ENCODE data around the gene EZH1. TPM values are rescaled to one million over a fixed set of nuclear protein-coding genes. Genes with fewer than 3 reads are reported as not detected.
"Not testable (repeated sequence)": the region's sequence is repeated elsewhere in the genome, so short reads cannot be mapped to it uniquely, and the experiment has no call there.

The EZH1 gene
- total and polyA plus RNA-seq, 9 donors, result 15.6 to 21.8 (median 18.2) TPM

GRCh38 chr17:42672038-42672437 is 72.8 kb downstream of the EZH1 start:
- 56% methylated on average over 27 of the region's 28 CpGs for WGBS (ENCODE audit: insufficient coverage)
- peaks cover 69% of the 10 kb centered on the region for H3K36me3 ChIP-seq (ENCODE audit: control insufficient read depth, insufficient read depth, low read length)
- no peak overlapping the region for H3K4me3 ChIP-seq (ENCODE audit: low read length)
- H3K27me3 ChIP-seq (ENCODE audit: control insufficient read depth, insufficient read depth, low read length), result peaks cover 20% of the 10 kb centered on the region
- no peak for DNase-seq
- no peaks in the 10 kb centered on the region for H3K9me3 ChIP-seq (replicated peaks; ENCODE audit: control insufficient read depth, low read depth, low read length)
- H3K4me1 ChIP-seq (ENCODE audit: control insufficient read depth, insufficient read depth, low read length), result peaks cover 66% of the 10 kb centered on the region
- H3K27ac ChIP-seq (ENCODE audit: low read length), result no peak overlapping the region

GRCh38 chr17:42670789-42671657 is 73.8 kb downstream of the EZH1 start:
- Histone ChIP-seq H3K9me3 (replicated peaks; ENCODE audit: control insufficient read depth, low read depth, low read length) (no peaks in the 10 kb centered on the region), H3K27ac (ENCODE audit: low read length) (no peak overlapping the region), H3K4me3 (ENCODE audit: low read length) (no peak overlapping the region), H3K36me3 (ENCODE audit: control insufficient read depth, insufficient read depth, low read length) (peaks cover 78% of the 10 kb centered on the region), H3K4me1 (ENCODE audit: control insufficient read depth, insufficient read depth, low read length) (peaks cover 70% of the 10 kb centered on the region), H3K27me3 (ENCODE audit: control insufficient read depth, insufficient read depth, low read length) (peaks cover 20% of the 10 kb centered on the region)
- no peak for DNase-seq
- WGBS (ENCODE audit: insufficient coverage), result 64% methylated on average over 36 of the region's 50 CpGs

GRCh38 chr17:42669977-42670788 is 74.7 kb downstream of the EZH1 start:
- peaks cover 86% of the 10 kb centered on the region for H3K36me3 ChIP-seq (ENCODE audit: control insufficient read depth, insufficient read depth, low read length)
- no peak overlapping the region for H3K27ac ChIP-seq (ENCODE audit: low read length)
- peaks cover 64% of the 10 kb centered on the region for H3K4me1 ChIP-seq (ENCODE audit: control insufficient read depth, insufficient read depth, low read length)
- no peak overlapping the region for H3K4me3 ChIP-seq (ENCODE audit: low read length)
- WGBS (ENCODE audit: insufficient coverage), result 40% methylated on average over 57 of the region's 87 CpGs
- no peaks in the 10 kb centered on the region for H3K9me3 ChIP-seq (replicated peaks; ENCODE audit: control insufficient read depth, low read depth, low read length)
- peaks cover 17% of the 10 kb centered on the region for H3K27me3 ChIP-seq (ENCODE audit: control insufficient read depth, insufficient read depth, low read length)
- DNase-seq, result no peak

DNA sequence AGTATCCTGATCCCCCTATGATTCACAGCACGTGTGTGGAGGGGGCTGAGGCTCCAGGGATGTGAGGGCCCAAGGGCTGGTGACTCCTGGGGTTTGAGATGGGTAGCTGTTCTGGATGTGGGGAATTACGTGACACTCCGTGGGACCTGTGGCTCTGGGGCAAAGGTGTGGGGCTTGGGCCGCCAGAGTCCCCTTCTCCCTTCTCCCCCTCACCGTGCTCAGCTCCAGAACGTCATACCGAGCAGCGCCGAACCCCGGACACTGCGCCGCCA is 75.2 kb downstream of the EZH1 start:
- no peak for DNase-seq
- Histone ChIP-seq H3K4me3 (ENCODE audit: low read length) (no peak overlapping the region), H3K36me3 (ENCODE audit: control insufficient read depth, insufficient read depth, low read length) (peaks cover 87% of the 10 kb centered on the region), H3K4me1 (ENCODE audit: control insufficient read depth, insufficient read depth, low read length) (peaks cover 59% of the 10 kb centered on the region), H3K27ac (ENCODE audit: low read length) (no peak overlapping the region), H3K27me3 (ENCODE audit: control insufficient read depth, insufficient read depth, low read length) (peaks cover 15% of the 10 kb centered on the region), H3K9me3 (replicated peaks; ENCODE audit: control insufficient read depth, low read depth, low read length) (no peaks in the 10 kb centered on the region)
- WGBS (ENCODE audit: insufficient coverage), result 54% methylated on average over 8 of the region's 12 CpGs

- Histone ChIP-seq H3K4me3 (ENCODE audit: low read length) (no peak overlapping the region), H3K36me3 (ENCODE audit: control insufficient read depth, insufficient read depth, low read length) (peaks cover 81% of the 10 kb centered on the region), H3K27ac (ENCODE audit: low read length) (peak overlapping the region; percentile 52), H3K27me3 (ENCODE audit: control insufficient read depth, insufficient read depth, low read length) (peaks cover 10% of the 10 kb centered on the region), H3K9me3 (replicated peaks; ENCODE audit: control insufficient read depth, low read depth, low read length) (no peaks in the 10 kb centered on the region), H3K4me1 (ENCODE audit: control insufficient read depth, insufficient read depth, low read length) (peaks cover 43% of the 10 kb centered on the region)
- peak; percentile 50 for DNase-seq
- WGBS (ENCODE audit: insufficient coverage), result no CpG with 5 or more reads among the region's 7 CpGs
Observed at GRCh38 chr17:42667088-42667951, 77.5 kb downstream of the EZH1 start.

DNA sequence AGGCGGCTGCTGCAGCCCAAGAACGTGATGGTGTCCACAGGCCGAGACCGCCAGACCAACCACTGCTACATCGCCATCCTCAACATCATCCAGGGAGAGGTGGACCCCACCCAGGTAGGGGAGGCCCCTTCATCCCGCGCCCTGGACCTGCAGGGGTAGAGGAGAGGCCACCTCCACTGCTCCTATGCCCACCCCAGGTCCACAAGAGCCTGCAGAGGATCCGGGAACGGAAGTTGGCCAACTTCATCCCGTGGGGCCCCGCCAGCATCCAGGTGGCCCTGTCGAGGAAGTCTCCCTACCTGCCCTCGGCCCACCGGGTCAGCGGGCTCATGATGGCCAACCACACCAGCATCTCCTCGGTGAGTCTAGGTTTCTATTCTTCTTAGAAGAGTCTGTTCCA is 78.7 kb downstream of the EZH1 start:
- not testable (repeated sequence) for H3K27ac ChIP-seq (ENCODE audit: low read length); DNase-seq; H3K27me3 ChIP-seq (ENCODE audit: control insufficient read depth, insufficient read depth, low read length); H3K4me3 ChIP-seq (ENCODE audit: low read length); H3K9me3 ChIP-seq (replicated peaks; ENCODE audit: control insufficient read depth, low read depth, low read length)
- Histone ChIP-seq H3K4me1 (ENCODE audit: control insufficient read depth, insufficient read depth, low read length) (peaks cover 36% of the 10 kb centered on the region), H3K36me3 (ENCODE audit: control insufficient read depth, insufficient read depth, low read length) (peaks cover 78% of the 10 kb centered on the region)
- 81% methylated on average over 9 of the region's 16 CpGs for WGBS (ENCODE audit: insufficient coverage)

GRCh38 chr17:42665581-42666001 is 79.2 kb downstream of the EZH1 start:
- 87% methylated on average over 14 of the region's 14 CpGs for WGBS (ENCODE audit: insufficient coverage)
- no peak for DNase-seq
- H3K27ac ChIP-seq (ENCODE audit: low read length), result no peak overlapping the region
- peaks cover 73% of the 10 kb centered on the region for H3K36me3 ChIP-seq (ENCODE audit: control insufficient read depth, insufficient read depth, low read length)
- H3K9me3 ChIP-seq (replicated peaks; ENCODE audit: control insufficient read depth, low read depth, low read length), result no peaks in the 10 kb centered on the region
- H3K4me1 ChIP-seq (ENCODE audit: control insufficient read depth, insufficient read depth, low read length), result peaks cover 36% of the 10 kb centered on the region
- H3K27me3 ChIP-seq (ENCODE audit: control insufficient read depth, insufficient read depth, low read length), result no peaks in the 10 kb centered on the region
- H3K4me3 ChIP-seq (ENCODE audit: low read length), result no peak overlapping the region

GRCh38 chr17:42660692-42661345 is 84.0 kb downstream of the EZH1 start:
- Histone ChIP-seq H3K4me1 (ENCODE audit: control insufficient read depth, insufficient read depth, low read length) (peaks cover 6% of the 10 kb centered on the region), H3K27me3 (ENCODE audit: control insufficient read depth, insufficient read depth, low read length) (no peaks in the 10 kb centered on the region), H3K9me3 (replicated peaks; ENCODE audit: control insufficient read depth, low read depth, low read length) (no peaks in the 10 kb centered on the region), H3K4me3 (ENCODE audit: low read length) (no peak overlapping the region), H3K36me3 (ENCODE audit: control insufficient read depth, insufficient read depth, low read length) (peaks cover 32% of the 10 kb centered on the region), H3K27ac (ENCODE audit: low read length) (no peak overlapping the region)
- DNase-seq, result no peak
- WGBS (ENCODE audit: insufficient coverage), result 100% methylated on average over 1 of the region's 7 CpGs

DNA sequence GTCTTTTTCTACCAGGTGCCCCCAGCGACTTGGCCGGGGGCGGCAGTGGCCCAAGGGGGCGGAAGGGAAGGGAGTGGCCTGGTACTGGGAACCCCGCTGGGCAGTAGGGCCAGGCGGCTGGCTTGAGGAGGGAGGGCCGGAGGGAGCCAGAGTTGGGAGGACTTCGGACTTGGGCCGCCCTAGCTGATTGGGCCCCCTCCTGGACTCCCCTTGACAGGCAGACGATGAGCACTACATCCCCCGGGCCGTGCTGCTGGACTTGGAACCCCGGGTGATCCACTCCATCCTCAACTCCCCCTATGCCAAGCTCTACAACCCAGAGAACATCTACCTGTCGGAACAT is 84.9 kb downstream of the EZH1 start:
- H3K4me3 ChIP-seq (ENCODE audit: low read length); H3K27ac ChIP-seq (ENCODE audit: low read length); H3K4me1 ChIP-seq (ENCODE audit: control insufficient read depth, insufficient read depth, low read length); H3K9me3 ChIP-seq (replicated peaks; ENCODE audit: control insufficient read depth, low read depth, low read length); H3K27me3 ChIP-seq (ENCODE audit: control insufficient read depth, insufficient read depth, low read length); DNase-seq: not testable (repeated sequence)
- no CpG with 5 or more reads among the region's 14 CpGs for WGBS (ENCODE audit: insufficient coverage)
- peaks cover 25% of the 10 kb centered on the region for H3K36me3 ChIP-seq (ENCODE audit: control insufficient read depth, insufficient read depth, low read length)
